Esophagus squamous epithelium (tissue), 5 donors: ENCODE measurements around the gene CDC42EP1. TPM values are rescaled to one million over a fixed set of nuclear protein-coding genes. Genes with fewer than 3 reads are reported as not detected.

Experiments used
- DNase-seq: peaks from one replicate; lab custom pipeline; 2025; lab: John Stamatoyannopoulos, UW
- H3K27ac ChIP-seq, 4 donors: fragments of 200-600 bp; sonication (generic); one replicate each; pipeline ENCODE4 v1.5.1; 2016 to 2019; ENCODE audit warnings: mild to moderate bottlenecking in 1 of 4
- H3K27me3 ChIP-seq, 4 donors: fragments of 200-600 bp; sonication (generic); 1 replicate in 3 of 4; 2 replicates in 1 of 4; pipeline versions ENCODE4 v1.5.1 to v1.6.0; 2017 to 2021; ENCODE audit warnings: antibody characterized with exemption in 1 of 4
- H3K36me3 ChIP-seq, 3 donors: fragments of 200-600 bp; sonication (generic); one replicate each; pipeline ENCODE4 v1.5.1; 2016 to 2019
- H3K4me1 ChIP-seq, 3 donors: fragments of 200-600 bp; sonication (generic); one replicate each; pipeline ENCODE4 v1.5.1; 2017 to 2019
- H3K4me3 ChIP-seq, 4 donors: fragments of 200-600 bp; sonication (generic); 1 replicate in 3 of 4; 2 replicates in 1 of 4; pipeline ENCODE4 v1.5.1; 2016 to 2019; ENCODE audit warnings: mild to moderate bottlenecking in 2 of 4, moderate library complexity in 1 of 4
- H3K9me3 ChIP-seq, 3 donors: fragments of 200-600 bp; sonication (generic); one replicate each; pipeline ENCODE4 v1.5.1; 2016 to 2019
- POLR2A ChIP-seq, 4 donors: fragments of 450-650 bp; IDR thresholded peaks; one replicate each; pipeline ENCODE4 v1.6.1; 2017; ENCODE audit warnings: antibody characterized with exemption in 4 of 4, mild to moderate bottlenecking in 4 of 4, moderate library complexity in 3 of 4
- WGBS, 2 donors: methylation state at CpG; one replicate each; pipeline ENCODE4 v1.1.5; 2018; 5-methylcytosine and 5-hydroxymethylcytosine counted together
- intact Hi-C: fragments of 100-400 bp; cut with DNase I; formaldehyde crosslinking; loops from one replicate; pipeline ENCODE4 v1.15.0; 2022
- total RNA-seq, 4 donors: library from RNA; depleted of rRNA; stranded (reverse); fragments of >200 nt; gene quantifications; one replicate each; pipeline ENCODE4 v1.1.0, GENCODE V29; 2016
- TF ChIP-seq, protein P1 (sequence below), 6 experiments: fragments of 450-650 bp in 4 of 6; fragments of 200-600 bp in 2 of 6; sonication (generic) in 2 of 6; IDR thresholded peaks; one replicate each; pipeline ENCODE4 v1.5.1; 2016 to 2019; ENCODE audit warnings: antibody characterized with exemption in 6 of 6, mild to moderate bottlenecking in 4 of 6, moderate library complexity in 4 of 6
- donor health status: DM: yes; HTN: yes; CAD: no.

CDC42EP1 gene
- total RNA-seq, 4 donors from 2014 or later: 40.6 to 89.4 (median 53.8) TPM

DNA sequence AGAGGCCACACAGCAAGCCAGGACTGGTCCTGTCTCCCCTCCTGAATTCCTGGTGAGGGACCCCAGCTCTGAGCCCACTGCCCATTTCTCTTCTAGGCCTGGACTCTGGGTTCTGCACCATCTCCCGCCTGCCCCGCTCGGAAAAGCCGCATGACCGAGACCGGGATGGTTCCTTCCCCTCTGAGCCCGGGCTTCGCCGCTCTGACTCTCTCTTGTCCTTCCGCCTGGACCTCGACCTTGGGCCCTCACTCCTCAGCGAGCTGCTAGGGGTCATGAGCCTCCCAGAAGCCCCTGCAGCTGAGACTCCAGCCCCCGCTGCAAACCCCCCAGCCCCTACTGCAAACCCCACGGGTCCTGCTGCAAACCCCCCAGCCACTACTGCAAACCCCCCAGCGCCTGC is 7.7 kb downstream of the CDC42EP1 start:
- intact Hi-C loops: no loop called here
- peak overlapping the region in 2 of 4 donors; percentile 83 to 99 for H3K27ac ChIP-seq
- WGBS, 2 donors: 87 to 94% methylated on average over 11 to 12 of the region's 15 CpGs
- no peak for DNase-seq
- peaks cover 53 to 77% (median 62%) of the 10 kb centered on the region in 3 donors for H3K4me1 ChIP-seq
- no peaks in the 10 kb centered on the region for H3K27me3 ChIP-seq
- TF ChIP-seq, protein P1, sequence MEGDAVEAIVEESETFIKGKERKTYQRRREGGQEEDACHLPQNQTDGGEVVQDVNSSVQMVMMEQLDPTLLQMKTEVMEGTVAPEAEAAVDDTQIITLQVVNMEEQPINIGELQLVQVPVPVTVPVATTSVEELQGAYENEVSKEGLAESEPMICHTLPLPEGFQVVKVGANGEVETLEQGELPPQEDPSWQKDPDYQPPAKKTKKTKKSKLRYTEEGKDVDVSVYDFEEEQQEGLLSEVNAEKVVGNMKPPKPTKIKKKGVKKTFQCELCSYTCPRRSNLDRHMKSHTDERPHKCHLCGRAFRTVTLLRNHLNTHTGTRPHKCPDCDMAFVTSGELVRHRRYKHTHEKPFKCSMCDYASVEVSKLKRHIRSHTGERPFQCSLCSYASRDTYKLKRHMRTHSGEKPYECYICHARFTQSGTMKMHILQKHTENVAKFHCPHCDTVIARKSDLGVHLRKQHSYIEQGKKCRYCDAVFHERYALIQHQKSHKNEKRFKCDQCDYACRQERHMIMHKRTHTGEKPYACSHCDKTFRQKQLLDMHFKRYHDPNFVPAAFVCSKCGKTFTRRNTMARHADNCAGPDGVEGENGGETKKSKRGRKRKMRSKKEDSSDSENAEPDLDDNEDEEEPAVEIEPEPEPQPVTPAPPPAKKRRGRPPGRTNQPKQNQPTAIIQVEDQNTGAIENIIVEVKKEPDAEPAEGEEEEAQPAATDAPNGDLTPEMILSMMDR (IDR thresholded peaks at IDR 0.05): no peak
- TF ChIP-seq POLR2A (IDR thresholded peaks at IDR 0.05): no peak
- no peak overlapping the region for H3K4me3 ChIP-seq
- H3K36me3 ChIP-seq: peaks cover 22 to 38% (median 23%) of the 10 kb centered on the region in 3 donors
- no peaks in the 10 kb centered on the region for H3K9me3 ChIP-seq

- no peaks in the 10 kb centered on the region for H3K9me3 ChIP-seq
- no peaks in the 10 kb centered on the region for H3K27me3 ChIP-seq
- no peak overlapping the region for H3K4me3 ChIP-seq
- peaks cover 22 to 38% (median 23%) of the 10 kb centered on the region in 3 donors for H3K36me3 ChIP-seq
- 92% methylated on average over 6 of the region's 14 CpGs; no CpG with 5 or more reads in 1 of the 2 donors for WGBS, 2 donors
- H3K27ac ChIP-seq: peak overlapping the region in 1 of 4 donors; percentile 16
- intact Hi-C loops: no loop called here
- TF ChIP-seq, protein P1 (IDR thresholded peaks at IDR 0.05): no peak
- no peak for TF ChIP-seq POLR2A (IDR thresholded peaks at IDR 0.05)
- peaks cover 50 to 72% (median 58%) of the 10 kb centered on the region in 3 donors for H3K4me1 ChIP-seq
- no peak for DNase-seq
Measured at GRCh38 chr22:37568448-37569008, 8.2 kb downstream of the CDC42EP1 start.

- peak overlapping the region in 3 of 4 donors; percentile 11 to 42 (median 16) for H3K27ac ChIP-seq
Measured at GRCh38 chr22:37569009-37569920, 9.0 kb downstream of the CDC42EP1 start.

DNA sequence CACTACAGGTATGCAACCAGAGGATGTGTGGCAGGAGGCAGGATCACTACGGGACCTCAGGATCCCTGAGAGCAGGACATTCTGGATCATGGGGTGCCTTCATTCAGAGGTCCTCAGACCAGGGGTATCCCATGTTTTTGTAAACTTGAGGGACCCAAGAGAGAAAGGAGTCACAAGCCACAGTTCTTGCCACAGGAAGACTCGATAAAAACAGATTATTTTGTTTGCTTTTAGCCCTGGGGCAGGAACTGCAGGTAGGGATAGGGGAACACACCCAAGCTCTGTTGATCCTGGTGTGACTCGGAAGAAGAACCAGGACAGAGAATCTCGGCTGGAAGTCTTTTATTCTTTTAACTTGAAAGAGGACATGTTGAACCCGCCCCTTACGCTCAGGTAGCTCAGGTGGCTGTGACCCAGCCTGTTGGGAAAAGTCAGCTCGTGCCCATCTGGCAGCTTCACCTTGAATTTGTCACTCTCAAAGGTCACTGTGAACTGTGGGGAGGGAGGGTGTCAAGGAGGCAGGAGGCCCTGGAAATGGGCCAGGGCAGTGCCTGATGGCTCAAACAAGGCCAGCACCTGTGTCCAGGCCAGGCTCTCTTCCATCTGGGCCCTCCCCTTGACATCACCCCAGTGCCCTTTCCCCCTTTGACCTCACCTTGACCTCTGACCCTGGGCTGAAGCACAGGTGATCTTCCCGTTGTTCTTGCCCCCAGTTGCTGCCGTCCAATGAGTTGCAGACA is 9.8 kb downstream of the CDC42EP1 start:
- 58 to 62% methylated on average over 7 to 8 of the region's 9 CpGs for WGBS, 2 donors
- Histone ChIP-seq H3K27me3 (no peaks in the 10 kb centered on the region), H3K27ac (peak overlapping the region in 3 of 4 donors; percentile 7 to 42 (median 11)), H3K4me1 (peaks cover 36 to 56% (median 43%) of the 10 kb centered on the region in 3 donors), H3K4me3 (no peak overlapping the region), H3K36me3 (peaks cover 22 to 38% (median 23%) of the 10 kb centered on the region in 3 donors), H3K9me3 (no peaks in the 10 kb centered on the region)
- no peak for DNase-seq
- intact Hi-C loops: loop anchor here (5.0 kb wide), 1 partner anchor 33 kb away; no protein-coding TSS in a partner anchor
- TF ChIP-seq, protein P1 (IDR thresholded peaks at IDR 0.05): no peak
- TF ChIP-seq POLR2A (IDR thresholded peaks at IDR 0.05): no peak

More at GRCh38 chr22:37569009-37569920, 9.0 kb downstream of the CDC42EP1 start:
- TF ChIP-seq, protein P1 (IDR thresholded peaks at IDR 0.05): no peak
- TF ChIP-seq POLR2A (IDR thresholded peaks at IDR 0.05): no peak
- WGBS, 2 donors: 58 to 60% methylated on average over 7 to 9 of the region's 21 CpGs
- no peak for DNase-seq
- Histone ChIP-seq H3K4me3 (no peak overlapping the region), H3K4me1 (peaks cover 42 to 64% (median 51%) of the 10 kb centered on the region in 3 donors), H3K27me3 (no peaks in the 10 kb centered on the region), H3K36me3 (peaks cover 22 to 38% (median 23%) of the 10 kb centered on the region in 3 donors), H3K9me3 (no peaks in the 10 kb centered on the region)
- intact Hi-C loops: no loop called here
